Activated T-helper 2 cell treated with anti-CD3 and anti-CD28 coated beads, Interferon-gamma antibody, Interleukin-2, Interleukin-4, amounts not matched to agents 10 μg/mL and 5 μg/mL and 100 μg/mL, durations not matched to agents 14 hours and 24 hours and 36 hours (primary cell): ENCODE data around the gene KCNJ9. TPM values are rescaled to one million over a fixed set of nuclear protein-coding genes. Genes with fewer than 3 reads are reported as not detected.
"Not testable (repeated sequence)": the region's sequence is repeated elsewhere in the genome, so short reads cannot be mapped to it uniquely, and the experiment has no call there.

Experiments
- DNase-seq: peaks from one replicate; pipeline ENCODE4 v3.0.0; 2021; ENCODE audit warnings: low spot score
- H3K27ac Mint-ChIP-seq: one replicate; pipeline ENCODE4 v1.8.0; 2021; ENCODE audit warnings: mixed read lengths
- H3K27me3 Mint-ChIP-seq: one replicate; pipeline ENCODE4 v1.8.0; 2021; ENCODE audit warnings: low read depth, mixed read lengths
- H3K36me3 Mint-ChIP-seq: one replicate; pipeline ENCODE4 v1.8.0; 2021; ENCODE audit warnings: low read depth, mixed read lengths
- H3K4me1 Mint-ChIP-seq: one replicate; pipeline ENCODE4 v1.8.0; 2021; ENCODE audit warnings: low read depth, mixed read lengths
- H3K4me3 Mint-ChIP-seq: one replicate; pipeline ENCODE4 v1.8.0; 2021; ENCODE audit warnings: low read depth, mild to moderate bottlenecking, moderate library complexity, mixed read lengths
- H3K9me3 Mint-ChIP-seq: one replicate; pipeline ENCODE4 v1.8.0; 2021; ENCODE audit warnings: mixed read lengths
- intact Hi-C: fragments of 100-400 bp; cut with micrococcal nuclease; formaldehyde crosslinking; loops from one replicate; pipeline ENCODE4 v1.15.1; 2023
- total RNA-seq: library from RNA; stranded (reverse); gene quantifications from 2 replicates; pipeline ENCODE4 v1.2.3, GENCODE V29; 2022

The KCNJ9 gene
- not detected in 2 replicates for total RNA-seq

GRCh38 chr1:160081261-160081936, at the start of gene KCNJ9:
Gene KCNJ9, plus strand, starts transcription at chr1:160081538. Its CDS starts 2,493 bp downstream, at chr1:160084031.
- no peak for DNase-seq
- intact Hi-C loops, result no loop called here
- H3K27ac Mint-ChIP-seq, result no peak within 1 kb of the TSS
- H3K4me1 Mint-ChIP-seq, result peaks cover 16% of the 10 kb centered on the region
- H3K4me3 Mint-ChIP-seq, result no peak within 1 kb of the TSS
- H3K36me3 Mint-ChIP-seq, result no peaks in the 10 kb centered on the region
- H3K27me3 Mint-ChIP-seq, result peaks cover 47% of the 10 kb centered on the region
- no peaks in the 10 kb centered on the region for H3K9me3 Mint-ChIP-seq

GRCh38 chr1:160032165-160032820, 49.0 kb upstream of the KCNJ9 start:
- no peaks in the 10 kb centered on the region for H3K9me3 Mint-ChIP-seq
- no peak for DNase-seq
- peak overlapping the region; percentile 92 for H3K4me3 Mint-ChIP-seq
- H3K27ac Mint-ChIP-seq, result peak overlapping the region; percentile 76
- peaks cover 5% of the 10 kb centered on the region for H3K27me3 Mint-ChIP-seq
- intact Hi-C loops, result loop anchor here (5.0 kb wide), 2 partner anchors 40 to 250 kb away; partner anchors contain the start of genes DUSP23 and KCNJ10
- peaks cover 6% of the 10 kb centered on the region for H3K36me3 Mint-ChIP-seq
- H3K4me1 Mint-ChIP-seq, result peaks cover 29% of the 10 kb centered on the region

- H3K27ac Mint-ChIP-seq, result no peak overlapping the region
- H3K9me3 Mint-ChIP-seq, result no peaks in the 10 kb centered on the region
- no peaks in the 10 kb centered on the region for H3K36me3 Mint-ChIP-seq
- peaks cover 7% of the 10 kb centered on the region for H3K27me3 Mint-ChIP-seq
- H3K4me3 Mint-ChIP-seq, result no peak overlapping the region
- H3K4me1 Mint-ChIP-seq, result no peaks in the 10 kb centered on the region
- DNase-seq, result no peak
- intact Hi-C loops, result no loop called here
Observed at GRCh38 chr1:160040476-160040875, 40.9 kb upstream of the KCNJ9 start.

GRCh38 chr1:160043543-160043942, 37.8 kb upstream of the KCNJ9 start:
- no peaks in the 10 kb centered on the region for H3K9me3 Mint-ChIP-seq
- H3K27ac Mint-ChIP-seq, result no peak overlapping the region
- DNase-seq, result no peak
- H3K36me3 Mint-ChIP-seq, result no peaks in the 10 kb centered on the region
- H3K4me3 Mint-ChIP-seq, result no peak overlapping the region
- H3K27me3 Mint-ChIP-seq, result peaks cover 11% of the 10 kb centered on the region
- intact Hi-C loops, result no loop called here
- H3K4me1 Mint-ChIP-seq, result peaks cover 12% of the 10 kb centered on the region

GRCh38 chr1:160045653-160046052, 35.7 kb upstream of the KCNJ9 start:
- no peak for DNase-seq
- Mint-ChIP-seq H3K4me3 (no peak overlapping the region), H3K36me3 (no peaks in the 10 kb centered on the region), H3K27ac (no peak overlapping the region), H3K4me1 (peaks cover 12% of the 10 kb centered on the region), H3K27me3 (peaks cover 14% of the 10 kb centered on the region), H3K9me3 (no peaks in the 10 kb centered on the region)
- intact Hi-C loops, result loop anchor here (1.0 kb wide), 1 partner anchor 33 kb away; no protein-coding TSS in a partner anchor

- no peaks in the 10 kb centered on the region for H3K36me3 Mint-ChIP-seq
- peaks cover 12% of the 10 kb centered on the region for H3K4me1 Mint-ChIP-seq
- intact Hi-C loops, result loop anchor here (1.0 kb wide), 1 partner anchor 32 kb away; no protein-coding TSS in a partner anchor
- DNase-seq, result peak; percentile 26
- H3K4me3 Mint-ChIP-seq, result peak overlapping the region; percentile 41
- no peaks in the 10 kb centered on the region for H3K9me3 Mint-ChIP-seq
- peaks cover 17% of the 10 kb centered on the region for H3K27me3 Mint-ChIP-seq
- H3K27ac Mint-ChIP-seq, result peak overlapping the region; percentile 43
Observed at GRCh38 chr1:160046494-160047110, 34.7 kb upstream of the KCNJ9 start.

GRCh38 chr1:160047111-160047991, 34.0 kb upstream of the KCNJ9 start:
- H3K9me3 Mint-ChIP-seq, result no peaks in the 10 kb centered on the region
- DNase-seq, result no peak
- peak overlapping the region; percentile 41 for H3K4me3 Mint-ChIP-seq
- no peaks in the 10 kb centered on the region for H3K36me3 Mint-ChIP-seq
- peak overlapping the region; percentile 43 for H3K27ac Mint-ChIP-seq
- peaks cover 25% of the 10 kb centered on the region for H3K27me3 Mint-ChIP-seq
- intact Hi-C loops, result no loop called here
- peaks cover 12% of the 10 kb centered on the region for H3K4me1 Mint-ChIP-seq

GRCh38 chr1:160048335-160048734, 33.0 kb upstream of the KCNJ9 start:
- intact Hi-C loops, result no loop called here

GRCh38 chr1:160049101-160049500, 32.2 kb upstream of the KCNJ9 start:
- H3K27me3 Mint-ChIP-seq, result peaks cover 32% of the 10 kb centered on the region
- intact Hi-C loops, result no loop called here
- H3K4me3 Mint-ChIP-seq, result no peak overlapping the region

More at GRCh38 chr1:160048335-160048734, 33.0 kb upstream of the KCNJ9 start:
- H3K9me3 Mint-ChIP-seq, result no peaks in the 10 kb centered on the region
- H3K36me3 Mint-ChIP-seq, result no peaks in the 10 kb centered on the region
- DNase-seq, result no peak
- no peak overlapping the region for H3K4me3 Mint-ChIP-seq
- no peak overlapping the region for H3K27ac Mint-ChIP-seq
- H3K27me3 Mint-ChIP-seq, result peaks cover 27% of the 10 kb centered on the region
- H3K4me1 Mint-ChIP-seq, result peaks cover 12% of the 10 kb centered on the region

GRCh38 chr1:160050182-160050581, 31.2 kb upstream of the KCNJ9 start:
- DNase-seq, H3K4me3 Mint-ChIP-seq, H3K9me3 Mint-ChIP-seq, H3K36me3 Mint-ChIP-seq, H3K27ac Mint-ChIP-seq, intact Hi-C loops: not testable (repeated sequence)
- Mint-ChIP-seq H3K27me3 (peaks cover 29% of the 10 kb centered on the region), H3K4me1 (peaks cover 12% of the 10 kb centered on the region)

More at GRCh38 chr1:160049101-160049500, 32.2 kb upstream of the KCNJ9 start:
- no peaks in the 10 kb centered on the region for H3K36me3 Mint-ChIP-seq
- DNase-seq, result no peak
- no peak overlapping the region for H3K27ac Mint-ChIP-seq
- no peaks in the 10 kb centered on the region for H3K9me3 Mint-ChIP-seq
- H3K4me1 Mint-ChIP-seq, result peaks cover 12% of the 10 kb centered on the region

- Mint-ChIP-seq H3K4me1 (peaks cover 11% of the 10 kb centered on the region), H3K27me3 (peaks cover 26% of the 10 kb centered on the region), H3K9me3 (no peaks in the 10 kb centered on the region), H3K36me3 (no peaks in the 10 kb centered on the region), H3K4me3 (no peak overlapping the region), H3K27ac (no peak overlapping the region)
- DNase-seq, result no peak
- intact Hi-C loops, result no loop called here
Observed at GRCh38 chr1:160050619-160051018, 30.7 kb upstream of the KCNJ9 start.

- no peaks in the 10 kb centered on the region for H3K9me3 Mint-ChIP-seq
- no peaks in the 10 kb centered on the region for H3K36me3 Mint-ChIP-seq
- DNase-seq, result no peak
- H3K4me1 Mint-ChIP-seq, result no peaks in the 10 kb centered on the region
- intact Hi-C loops, result no loop called here
- peaks cover 38% of the 10 kb centered on the region for H3K27me3 Mint-ChIP-seq
- H3K4me3 Mint-ChIP-seq, result no peak overlapping the region
- H3K27ac Mint-ChIP-seq, result no peak overlapping the region
Observed at GRCh38 chr1:160052936-160053335, 28.4 kb upstream of the KCNJ9 start.
